ENCODE measurements around the gene LHX4.

Gene LHX4

DNA sequence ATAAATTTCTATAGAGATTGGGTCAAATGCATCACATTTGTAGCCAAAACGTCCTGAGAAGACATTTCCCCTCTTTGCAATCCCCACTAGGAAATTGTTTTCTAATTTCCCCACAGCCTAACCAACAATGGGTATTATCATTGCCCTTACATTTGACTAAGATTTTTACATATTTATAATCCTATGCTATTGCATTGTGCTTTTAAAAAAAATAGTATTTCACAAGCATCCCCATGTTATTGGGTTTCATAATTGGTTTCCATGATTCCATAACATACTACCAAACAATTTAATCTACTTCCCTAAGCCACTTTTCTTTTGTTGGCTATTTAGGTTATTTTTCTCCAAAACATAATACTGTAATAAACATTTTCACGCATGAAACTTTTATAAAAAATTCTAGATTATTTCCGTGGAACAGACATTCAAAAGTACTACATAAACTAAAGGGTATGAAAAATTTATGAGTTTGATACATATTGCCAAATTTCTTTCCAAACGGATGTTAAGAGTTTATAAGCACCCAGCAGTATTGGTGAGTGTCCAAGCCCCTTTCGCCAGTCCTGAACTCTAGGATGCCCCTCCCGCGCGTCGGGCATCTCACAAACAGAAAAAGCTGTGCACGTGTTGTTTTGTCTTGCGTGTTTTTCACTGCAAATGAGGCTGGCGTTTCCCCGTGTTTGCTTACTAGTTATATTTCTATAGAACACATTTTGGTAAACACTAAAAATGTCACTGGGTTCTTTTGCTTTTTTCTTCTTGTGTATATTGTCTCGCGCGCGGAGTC, 2.0 kb upstream of the LHX4 start:
- no peak for DNase-seq (ENCODE audit: low spot score)

DNA sequence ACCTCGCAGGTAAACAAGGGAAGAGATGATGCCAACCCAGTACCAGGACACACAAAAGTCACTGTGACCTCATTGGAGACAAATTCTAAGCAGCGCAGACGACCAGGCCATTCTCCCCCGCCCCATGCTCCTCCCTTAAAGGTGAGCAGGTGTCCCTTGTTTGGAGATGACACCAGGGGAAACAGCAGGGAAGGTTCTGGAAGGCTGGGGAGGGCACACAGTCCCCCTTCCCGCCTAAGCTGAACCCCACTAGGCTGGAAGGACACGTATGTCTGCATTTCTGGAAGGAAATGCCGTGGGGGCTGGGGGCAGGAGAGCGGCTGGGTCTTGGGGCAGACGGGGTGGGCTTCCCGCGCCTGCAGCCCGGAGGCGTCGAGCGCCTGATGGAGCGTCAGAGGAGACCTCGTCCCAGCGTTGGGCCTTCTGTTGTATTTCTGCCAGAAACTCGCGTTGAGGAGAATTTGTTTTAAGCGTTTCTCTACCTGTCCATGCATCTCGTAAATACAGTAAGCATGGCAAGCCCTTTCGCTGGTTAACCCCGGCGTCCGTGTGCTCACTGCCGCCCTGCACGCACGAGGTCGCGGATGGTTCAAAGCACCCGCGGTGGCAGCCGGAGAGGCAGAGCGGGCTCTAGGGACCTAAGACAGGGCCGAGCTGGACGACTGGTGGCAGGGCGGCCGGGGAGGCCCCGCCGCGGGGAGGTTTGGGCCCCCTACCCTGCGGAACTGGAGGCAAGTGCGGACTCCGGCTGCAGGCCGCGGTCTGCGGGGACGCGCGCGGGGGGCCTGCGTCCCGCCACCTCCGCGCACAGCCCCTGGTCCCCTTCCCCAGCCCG, 1.2 kb upstream of the LHX4 start:
- no peak for DNase-seq (ENCODE audit: low spot score)

DNA sequence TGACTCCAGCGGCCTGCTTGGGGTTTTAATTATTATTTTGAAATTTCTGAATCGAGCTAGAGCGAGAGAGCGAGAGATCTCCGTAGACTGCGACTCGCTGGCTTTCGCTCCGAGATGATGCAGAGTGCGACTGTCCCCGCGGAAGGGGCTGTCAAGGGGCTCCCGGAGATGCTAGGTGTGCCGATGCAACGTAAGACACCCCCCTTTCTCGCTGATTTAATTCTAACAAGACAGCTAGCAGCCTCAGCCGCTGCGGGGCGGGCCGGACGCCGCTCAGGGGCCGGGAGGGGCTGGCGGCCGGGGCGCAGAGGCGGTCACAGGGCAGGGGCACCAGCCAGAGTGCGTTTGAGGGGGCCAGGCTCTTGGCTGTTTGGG, 339 bp downstream of the LHX4 start:
- no peak for DNase-seq (ENCODE audit: low spot score)

DNA sequence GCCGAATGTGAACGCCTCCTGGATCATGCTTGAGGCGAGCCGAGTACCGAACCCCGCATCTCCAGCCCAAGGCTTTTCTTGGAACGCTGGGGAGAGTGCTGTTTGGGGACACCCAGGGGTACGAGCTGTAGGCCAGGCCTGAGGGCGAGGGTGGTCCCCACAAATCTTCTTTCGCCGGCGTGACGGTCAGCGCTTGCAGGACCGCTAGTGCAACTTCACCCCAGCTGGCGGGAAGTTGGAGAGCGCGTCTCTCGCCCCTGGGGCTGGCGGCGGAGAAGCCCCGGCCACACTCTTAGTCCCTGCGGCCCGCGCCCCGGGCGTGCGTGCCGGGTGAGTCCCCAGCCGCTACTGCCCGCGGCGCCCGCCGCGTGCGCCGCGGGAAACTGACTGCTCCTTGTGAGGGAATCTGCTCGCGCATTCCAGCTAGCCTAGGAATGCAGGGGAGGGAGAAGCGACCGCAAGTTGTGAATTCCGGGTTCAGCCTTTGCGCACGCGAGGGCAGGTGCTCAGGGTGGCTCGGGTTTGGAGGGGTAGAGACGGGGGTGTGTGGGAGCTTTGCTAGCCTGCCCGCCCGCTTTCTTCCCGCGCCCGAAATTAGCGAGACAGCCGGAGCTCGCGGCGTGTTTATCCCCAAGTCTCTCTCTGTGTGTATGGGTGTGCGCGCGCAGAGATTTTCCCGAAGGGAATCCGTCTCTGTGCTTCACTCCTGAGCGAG, 884 bp downstream of the LHX4 start:
- no peak for DNase-seq (ENCODE audit: low spot score)

DNA sequence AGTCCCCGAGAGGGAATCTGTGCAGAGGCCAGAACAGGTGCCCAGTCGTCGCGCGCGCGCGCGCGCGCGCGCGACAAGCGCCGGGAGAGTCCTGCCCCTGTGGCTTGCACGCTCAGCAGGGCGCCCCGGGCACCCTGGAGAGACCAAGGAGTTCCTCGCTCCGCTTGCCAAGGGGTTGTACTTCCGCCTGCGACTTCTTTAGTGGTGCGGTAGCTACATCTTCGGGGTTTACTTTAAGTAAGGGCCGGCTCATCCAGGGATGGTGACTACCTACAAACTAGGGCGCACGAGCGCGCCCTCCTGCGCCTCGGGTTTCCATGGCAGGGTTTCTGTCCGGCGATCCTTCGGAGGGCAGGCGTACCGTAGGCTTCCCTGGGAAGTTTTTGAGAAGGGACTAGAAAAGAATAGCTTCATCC, 1.4 kb downstream of the LHX4 start:
- DNase-seq (ENCODE audit: low spot score), result no peak

DNA sequence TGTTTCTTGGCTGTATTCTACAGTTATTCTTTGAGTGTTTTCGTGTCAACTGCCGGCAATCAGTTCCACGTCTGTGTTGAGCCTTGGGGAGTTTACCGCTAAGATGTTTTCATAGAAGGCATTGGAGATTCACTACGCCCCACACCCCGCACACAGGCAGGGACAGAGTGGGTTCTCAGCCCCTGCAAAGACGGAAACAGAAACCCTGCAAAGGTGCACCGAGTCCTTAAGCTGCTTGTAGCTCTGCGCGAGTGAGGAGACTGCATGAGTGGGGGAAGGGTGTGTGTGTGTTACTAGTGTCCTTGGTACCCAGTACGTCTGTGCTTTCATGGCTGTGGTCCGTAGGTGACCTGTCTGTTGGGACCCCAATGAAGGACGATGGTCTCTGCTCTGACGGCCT, 1.9 kb downstream of the LHX4 start:
- no peak for DNase-seq (ENCODE audit: low spot score)

DNA sequence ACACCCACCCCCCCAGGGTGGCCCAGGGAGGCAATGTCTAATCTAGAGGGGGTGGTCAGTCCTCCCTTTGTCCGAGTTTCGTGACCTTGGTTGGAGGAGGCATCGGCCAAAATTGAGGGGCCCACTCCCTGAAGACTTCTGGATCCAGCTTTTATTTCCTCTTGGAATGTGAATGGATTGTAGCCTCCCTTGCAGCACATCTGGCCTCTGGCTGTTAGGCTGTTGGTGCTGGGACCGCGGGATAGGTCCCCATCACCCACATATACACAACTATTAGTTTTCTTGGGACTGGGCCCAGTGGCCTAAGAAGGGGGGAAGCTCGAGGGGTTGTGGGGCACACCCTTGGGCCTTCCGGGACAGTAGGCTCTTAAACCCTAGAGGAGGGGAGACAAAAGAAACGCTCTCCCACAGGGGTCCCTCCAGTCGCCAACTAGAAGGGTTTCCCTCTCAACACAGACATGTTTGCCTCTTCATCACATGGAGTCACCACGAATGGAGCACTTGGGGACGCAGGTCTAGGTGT, 2.5 kb downstream of the LHX4 start:
- no peak for DNase-seq (ENCODE audit: low spot score)

DNA sequence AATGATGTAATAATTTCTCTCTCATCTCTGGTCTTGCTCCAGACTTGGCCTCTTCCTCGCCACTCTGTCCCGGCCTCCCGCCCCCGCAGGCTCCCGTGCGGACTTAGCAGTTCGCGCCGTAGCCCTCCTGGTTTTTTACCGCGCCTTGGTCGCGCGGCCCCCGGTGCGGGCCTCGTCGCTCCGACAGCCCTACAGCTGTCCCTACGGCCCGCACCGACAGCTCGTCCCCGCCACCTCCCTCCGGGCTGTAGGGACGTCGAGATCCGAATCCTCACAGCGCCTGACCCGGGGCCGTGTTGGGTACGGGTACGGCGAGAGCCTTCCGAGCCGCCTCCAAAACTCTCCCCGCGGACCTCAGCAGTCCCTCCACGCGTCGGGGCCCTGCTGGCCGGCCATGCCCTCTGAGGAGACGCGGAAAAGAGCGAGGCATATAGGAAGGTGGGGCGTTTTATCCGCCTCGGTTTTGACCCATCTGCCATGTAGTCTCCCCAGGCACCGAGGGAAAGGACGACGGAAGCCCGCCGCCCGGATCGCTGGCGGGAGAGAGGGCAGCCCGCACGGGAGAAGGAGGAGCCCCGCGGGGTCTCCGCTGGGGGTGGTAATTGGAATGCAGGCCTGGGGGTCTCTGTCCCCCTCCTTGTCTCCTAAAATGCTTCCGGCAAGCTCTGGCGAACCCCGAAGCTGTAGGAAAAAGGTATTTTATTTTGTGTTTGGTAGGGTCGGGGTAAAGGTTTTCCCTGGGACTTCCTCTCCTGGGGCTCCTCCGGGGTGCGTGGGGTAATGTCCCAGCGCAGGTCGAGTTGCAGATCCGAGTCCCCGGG, 3.3 kb downstream of the LHX4 start:
- no peak for DNase-seq (ENCODE audit: low spot score)

DNA sequence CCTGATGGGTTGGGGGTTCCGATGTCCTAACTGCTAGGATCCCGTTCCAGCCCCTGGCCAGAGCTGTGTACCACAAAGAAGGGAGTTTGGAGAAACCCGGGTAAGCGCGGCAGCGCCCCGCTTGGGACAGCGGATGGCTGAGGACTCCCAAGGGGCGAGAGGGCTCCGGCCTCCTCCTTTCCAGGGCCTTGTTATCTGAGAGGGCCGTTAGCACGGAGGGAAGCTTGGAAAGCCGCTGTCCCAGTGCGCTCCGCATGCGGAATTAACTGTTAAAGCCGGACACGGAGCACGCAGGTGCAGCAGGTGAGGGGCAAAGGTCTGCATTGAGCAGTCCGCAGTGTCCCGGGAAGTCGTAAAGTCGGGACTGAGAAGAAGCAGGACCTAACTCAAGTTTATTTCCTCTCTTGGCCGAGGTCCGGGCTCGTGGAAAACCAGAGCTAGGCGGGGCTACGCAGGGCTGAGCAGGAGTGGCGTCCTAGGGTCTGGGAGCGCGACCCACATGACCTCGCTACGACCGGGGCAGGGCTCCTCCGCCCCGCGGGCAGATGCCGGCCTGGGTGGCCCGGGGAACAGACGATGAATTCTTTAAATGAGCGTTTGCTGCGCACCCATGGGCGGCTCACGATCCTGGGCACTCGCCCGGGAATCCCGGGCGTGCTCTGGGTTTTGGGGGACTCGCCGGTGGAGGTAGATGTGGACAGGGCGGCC, 4.5 kb downstream of the LHX4 start:
- DNase-seq (ENCODE audit: low spot score), result no peak

DNA sequence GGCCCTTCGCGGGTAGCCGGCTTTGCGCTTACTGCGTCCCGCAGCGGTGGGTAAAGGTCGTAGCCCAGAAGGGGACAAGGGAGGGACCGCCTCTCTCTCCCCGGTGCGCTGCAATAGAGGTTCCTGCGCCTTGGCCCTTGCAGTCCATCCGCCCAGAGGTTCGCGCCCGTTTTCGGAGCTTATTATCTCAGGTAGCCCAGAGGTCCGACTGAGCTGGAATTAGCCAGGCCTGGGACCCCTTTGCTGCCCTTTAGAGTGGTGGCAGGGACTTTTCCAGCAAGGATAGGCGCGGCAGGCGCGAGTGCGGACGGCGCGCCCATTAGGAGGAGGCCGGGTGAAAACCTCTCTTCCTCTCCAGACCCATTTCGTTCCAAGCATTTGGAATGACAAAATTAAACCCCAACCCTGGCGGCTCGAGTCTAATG, 5.0 kb downstream of the LHX4 start:
- DNase-seq (ENCODE audit: low spot score), result no peak

DNA sequence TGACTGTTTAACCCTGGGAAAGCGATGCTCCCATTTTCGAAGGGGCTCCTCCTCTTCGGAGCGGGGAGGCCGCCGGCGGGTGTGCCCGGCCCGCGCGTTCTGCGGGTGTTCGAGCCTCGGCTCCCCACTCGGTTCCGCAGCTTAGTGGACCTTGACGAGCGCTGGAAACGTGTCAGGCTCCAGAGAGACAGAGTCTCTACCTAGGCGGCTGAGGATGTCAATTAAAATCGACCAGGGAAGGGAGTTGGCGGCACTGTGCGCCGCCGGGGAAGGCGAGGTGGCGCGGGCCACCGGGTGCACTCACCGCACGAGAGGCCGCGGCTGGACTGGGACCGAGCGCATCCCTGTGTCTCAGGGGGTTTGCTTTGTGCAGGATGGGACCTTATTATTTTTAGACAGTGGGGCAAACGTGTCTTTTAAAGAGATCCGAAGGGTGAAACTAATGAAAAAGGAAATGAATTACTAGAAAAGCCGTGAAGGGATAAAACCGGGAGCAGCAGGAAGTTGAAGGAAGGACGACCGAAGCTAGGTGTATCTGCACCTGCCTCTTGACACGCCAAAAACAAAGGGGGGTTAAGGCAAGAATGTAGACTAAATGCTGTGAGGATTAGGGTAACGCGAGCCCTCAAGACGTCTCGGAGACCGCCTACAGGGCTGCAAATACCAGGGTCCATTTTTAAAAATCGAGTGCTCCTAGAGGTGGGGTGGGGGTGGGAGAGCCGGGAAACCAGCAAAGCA, 5.6 kb downstream of the LHX4 start:
- no peak for DNase-seq (ENCODE audit: low spot score)

DNA sequence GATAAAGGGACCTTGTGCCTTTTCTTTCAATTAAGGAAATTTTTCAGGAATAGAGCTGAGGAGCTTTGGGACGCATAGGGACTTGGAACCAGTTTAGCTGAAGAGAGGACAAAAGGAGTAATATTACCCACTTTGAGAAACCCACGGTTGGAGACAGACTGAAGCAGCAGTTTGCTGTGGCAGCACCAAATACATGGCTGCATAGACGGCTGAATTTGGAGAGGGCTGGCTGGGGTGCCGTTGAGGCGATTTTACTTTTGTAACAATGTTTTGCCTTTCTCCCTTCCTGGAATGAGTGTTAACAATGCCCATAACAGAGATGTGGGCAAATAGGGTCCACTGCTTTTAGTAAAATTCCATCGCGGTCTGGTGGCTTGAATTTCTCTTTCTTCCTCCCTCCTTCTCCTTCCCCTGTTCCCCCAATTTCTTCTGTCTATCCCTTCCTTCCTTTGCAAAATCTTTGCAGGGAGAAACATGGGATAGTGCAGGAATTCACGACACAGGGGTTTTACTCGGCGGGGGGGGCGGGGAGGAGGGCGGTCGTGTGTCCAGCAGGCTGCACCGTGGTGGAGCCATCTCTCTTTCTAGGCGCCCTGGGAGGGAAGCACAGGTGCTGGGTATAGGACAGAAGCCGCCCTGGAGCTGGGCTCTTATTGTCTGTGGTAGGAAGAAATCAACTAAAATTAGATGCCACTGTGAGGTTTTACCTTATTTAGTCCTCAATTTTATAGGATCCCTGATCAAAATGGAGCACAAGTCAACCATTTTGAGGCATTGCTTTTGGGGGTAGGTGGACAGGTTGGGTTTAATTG, 6.8 kb downstream of the LHX4 start:
- DNase-seq (ENCODE audit: low spot score), result no peak

DNA sequence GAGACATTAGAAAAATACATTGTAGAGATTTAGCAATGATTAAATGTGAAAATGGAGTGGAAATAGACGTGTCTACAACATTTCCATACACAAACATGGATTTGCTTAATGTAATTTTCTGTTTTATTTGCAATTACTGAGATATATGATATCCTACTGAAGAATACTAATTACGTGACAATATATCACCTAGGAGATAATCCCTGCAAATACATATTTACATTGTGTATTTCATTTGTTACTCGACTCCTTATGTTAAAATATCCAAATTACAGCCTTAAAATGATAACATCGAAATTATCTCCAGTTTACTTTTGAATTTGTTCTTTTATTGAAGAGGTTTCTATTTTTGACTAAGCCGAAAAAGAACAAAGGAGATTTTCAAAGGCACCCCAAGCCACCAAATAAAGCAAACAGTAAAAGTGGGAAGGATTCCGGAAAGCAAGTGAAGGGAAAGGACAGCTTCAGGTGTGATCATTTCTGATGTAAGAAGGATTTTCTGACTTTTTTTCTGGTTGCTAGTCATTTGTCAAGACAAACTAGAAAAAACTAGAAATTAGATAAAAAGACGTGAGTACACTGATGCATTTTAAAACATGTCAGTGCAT, 7.9 kb downstream of the LHX4 start:
- no peak for DNase-seq (ENCODE audit: low spot score)

DNA sequence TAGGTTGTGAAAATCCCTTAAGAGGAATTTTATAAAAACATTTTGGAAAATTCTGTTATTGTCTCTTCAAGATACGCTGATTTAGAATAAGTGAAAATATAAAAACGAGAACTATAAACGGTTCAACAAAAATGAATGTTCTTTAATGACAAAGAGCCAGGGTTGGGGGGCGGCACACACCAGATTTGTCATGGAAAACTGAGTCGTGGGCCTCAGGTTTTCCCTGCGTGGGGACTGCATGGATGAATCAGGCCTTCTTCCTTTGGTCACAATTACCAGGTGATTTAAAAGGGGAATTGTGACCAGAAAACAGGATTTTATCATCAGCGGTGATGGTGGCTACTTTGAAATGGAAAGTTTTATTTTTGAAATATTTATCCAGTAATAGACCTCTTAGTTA, 8.6 kb downstream of the LHX4 start:
- no peak for DNase-seq (ENCODE audit: low spot score)

DNA sequence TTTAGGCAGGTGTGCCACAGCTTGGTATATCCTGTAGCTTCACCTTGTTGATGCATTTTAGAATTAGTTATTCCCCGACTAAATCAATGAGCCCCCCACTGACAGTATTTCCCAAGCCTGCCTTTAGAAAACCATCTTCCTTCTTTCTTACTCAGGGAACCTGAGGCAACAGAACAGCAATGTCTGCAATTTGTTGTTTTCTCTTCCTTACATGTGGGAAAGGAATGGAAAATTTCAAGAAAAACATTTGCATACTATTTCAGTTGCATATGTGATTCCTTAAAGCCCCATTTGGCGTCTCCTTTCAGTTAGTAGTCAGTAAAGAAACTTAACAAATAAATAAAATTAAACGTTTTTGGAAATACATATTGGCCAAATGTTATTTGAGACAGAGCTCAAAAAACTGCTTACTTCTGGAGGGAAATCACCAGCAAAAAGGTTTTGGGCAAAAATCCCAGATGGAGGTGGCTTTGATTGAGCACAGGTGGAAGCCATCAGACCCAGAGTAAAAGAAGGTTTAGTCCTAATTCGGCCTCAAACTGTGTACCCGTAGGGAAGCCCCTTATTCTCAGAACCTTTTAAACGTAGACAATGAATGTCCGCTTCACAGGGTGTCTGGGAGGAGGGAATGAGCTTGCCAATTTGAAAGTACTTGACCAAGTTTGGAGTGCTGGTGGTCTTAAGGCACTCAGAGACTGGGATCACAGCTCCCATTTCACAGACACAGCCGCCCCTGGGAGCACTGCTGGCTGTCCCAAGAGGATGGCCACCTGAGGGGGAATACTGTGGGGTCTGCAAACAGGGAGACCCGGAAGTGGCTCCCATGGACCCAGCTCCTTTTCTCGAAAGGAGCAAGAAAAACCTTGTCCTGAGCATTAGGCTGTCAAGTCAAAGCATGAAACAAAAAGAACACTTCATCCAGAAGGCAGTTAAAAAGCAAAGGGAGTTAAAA, 9.4 kb downstream of the LHX4 start:
- no peak for DNase-seq (ENCODE audit: low spot score)

DNA sequence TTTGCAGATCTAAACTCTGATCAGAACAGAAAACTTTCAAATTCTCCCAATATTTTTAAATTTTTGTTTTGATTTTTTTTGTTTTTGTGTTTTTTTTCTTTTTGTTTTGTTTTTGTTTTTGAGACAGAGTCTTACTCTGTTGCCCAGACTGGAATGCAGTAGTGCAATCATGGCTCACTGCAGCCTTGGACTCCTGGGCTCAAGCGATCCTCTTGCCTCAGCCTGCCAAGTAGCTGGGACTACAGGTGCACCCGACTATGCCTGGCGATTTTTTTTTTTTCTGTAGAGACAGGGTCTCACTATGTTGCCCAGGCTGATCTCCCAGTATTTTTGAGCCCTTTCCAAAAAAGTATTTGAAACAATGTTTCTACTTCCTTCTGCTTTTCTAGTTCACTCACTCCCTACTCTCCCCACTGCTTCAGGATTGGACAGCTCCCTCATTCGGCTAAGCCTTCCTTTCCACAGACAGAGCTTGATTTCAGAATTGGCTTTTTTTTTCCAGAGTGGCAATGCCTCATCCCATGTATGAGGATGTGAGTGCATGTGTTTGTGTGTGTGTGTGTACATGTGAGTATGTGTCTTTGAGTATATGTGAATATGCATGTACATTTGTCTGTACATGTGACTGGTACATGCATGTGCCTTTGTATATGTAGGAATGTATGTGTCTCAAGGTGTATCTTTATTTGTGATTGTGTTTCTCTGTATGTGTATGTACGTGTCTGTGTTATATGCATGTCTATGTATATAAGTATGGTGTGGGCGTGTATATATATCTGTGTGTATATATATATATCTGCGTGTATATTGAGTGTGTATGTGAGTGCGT, 11.9 kb downstream of the LHX4 start:
- DNase-seq (ENCODE audit: low spot score), result no peak
